Breast epithelium (tissue), 4 donors: ENCODE results near the gene NCAPD3. TPM values are rescaled to one million over a fixed set of nuclear protein-coding genes. Genes with fewer than 3 reads are reported as not detected.

Experiments used
- DNase-seq, 2 donors: peaks; one replicate each; pipeline ENCODE4 v3.0.0-alpha.2; 2019; ENCODE audit warnings: low spot score in 2 of 2
- H3K27ac ChIP-seq, 2 donors: fragments of 200-600 bp; sonication (generic) in 1 of 2; one replicate each; pipeline ENCODE4 v1.5.1; 2016 to 2019; ENCODE audit warnings: mild to moderate bottlenecking in 1 of 2
- H3K27me3 ChIP-seq, 2 donors: fragments of 200-600 bp; sonication (generic) in 1 of 2; one replicate each; pipeline versions ENCODE4 v1.5.1 to v1.6.0; 2017 to 2019; ENCODE audit warnings: control low read depth in 1 of 2, mild to moderate bottlenecking in 1 of 2
- H3K36me3 ChIP-seq: fragments of 200-600 bp; one replicate; pipeline ENCODE4 v1.5.1; 2019
- H3K4me1 ChIP-seq, 2 donors: fragments of 200-600 bp; sonication (generic); one replicate each; pipeline ENCODE4 v1.5.1; 2016 to 2019; ENCODE audit warnings: control low read depth in 1 of 2
- H3K4me3 ChIP-seq, 3 donors: fragments of 200-600 bp; sonication (generic); 1 replicate in 2 of 3; 2 replicates in 1 of 3; pipeline ENCODE4 v1.5.1; 2016 to 2019; ENCODE audit warnings: mild to moderate bottlenecking in 3 of 3, moderate library complexity in 2 of 3
- H3K9me3 ChIP-seq, 2 donors: fragments of 200-600 bp; sonication (generic) in 1 of 2; one replicate each; pipeline ENCODE4 v1.5.1; 2016 to 2019; ENCODE audit warnings: control low read depth in 1 of 2
- POLR2A ChIP-seq: fragments of 450-650 bp; IDR thresholded peaks from one replicate; pipeline ENCODE4 v1.6.1; 2016; ENCODE audit warnings: antibody characterized with exemption, mild to moderate bottlenecking, moderate library complexity
- POLR2AphosphoS5 ChIP-seq, 3 donors: sonication (generic); formaldehyde crosslinking; IDR thresholded peaks; one replicate each; pipeline ENCODE4 v1.6.1; 2017; ENCODE audit warnings: antibody characterized with exemption in 3 of 3
- intact Hi-C: fragments of 100-400 bp; cut with DNase I; formaldehyde crosslinking; loops from one replicate; pipeline ENCODE4 v1.15.1; 2023; ENCODE audit warnings: low total_unique reads
- total RNA-seq, 3 donors: library from RNA; depleted of rRNA; stranded (reverse); fragments of >200 nt; gene quantifications; one replicate each; pipeline ENCODE4 v1.1.0, GENCODE V29; 2016
- TF ChIP-seq, protein P1 (sequence below), 3 donors: fragments of 450-650 bp; IDR thresholded peaks; one replicate each; pipeline ENCODE4 v1.5.1; 2016 to 2017; ENCODE audit warnings: antibody characterized with exemption in 3 of 3, mild to moderate bottlenecking in 3 of 3, moderate library complexity in 3 of 3

The NCAPD3 gene
- total RNA-seq, 3 donors from 2014 or later: 12.0 to 16.5 (median 12.1) TPM

DNA sequence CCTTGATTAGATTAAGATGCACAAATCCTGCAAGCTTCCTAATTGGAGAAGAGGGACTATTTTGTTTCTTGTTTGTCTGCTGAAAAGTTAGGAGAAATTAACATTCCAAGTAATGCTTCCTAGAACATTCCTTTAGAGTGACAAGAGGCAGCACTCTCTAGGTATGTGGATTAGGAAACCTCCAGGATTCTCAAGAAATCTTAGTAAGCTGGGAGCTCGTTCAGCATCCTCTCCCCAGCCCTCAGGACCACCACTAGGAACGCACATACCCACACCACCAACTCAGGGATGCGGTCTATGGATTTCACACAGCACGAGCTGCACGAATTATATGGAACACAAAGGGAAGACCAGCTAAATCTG, 52.9 kb downstream of the NCAPD3 start:
- no peaks in the 10 kb centered on the region for H3K27me3 ChIP-seq
- intact Hi-C loops: no loop called here
- no peaks in the 10 kb centered on the region for H3K36me3 ChIP-seq
- TF ChIP-seq, protein P1, sequence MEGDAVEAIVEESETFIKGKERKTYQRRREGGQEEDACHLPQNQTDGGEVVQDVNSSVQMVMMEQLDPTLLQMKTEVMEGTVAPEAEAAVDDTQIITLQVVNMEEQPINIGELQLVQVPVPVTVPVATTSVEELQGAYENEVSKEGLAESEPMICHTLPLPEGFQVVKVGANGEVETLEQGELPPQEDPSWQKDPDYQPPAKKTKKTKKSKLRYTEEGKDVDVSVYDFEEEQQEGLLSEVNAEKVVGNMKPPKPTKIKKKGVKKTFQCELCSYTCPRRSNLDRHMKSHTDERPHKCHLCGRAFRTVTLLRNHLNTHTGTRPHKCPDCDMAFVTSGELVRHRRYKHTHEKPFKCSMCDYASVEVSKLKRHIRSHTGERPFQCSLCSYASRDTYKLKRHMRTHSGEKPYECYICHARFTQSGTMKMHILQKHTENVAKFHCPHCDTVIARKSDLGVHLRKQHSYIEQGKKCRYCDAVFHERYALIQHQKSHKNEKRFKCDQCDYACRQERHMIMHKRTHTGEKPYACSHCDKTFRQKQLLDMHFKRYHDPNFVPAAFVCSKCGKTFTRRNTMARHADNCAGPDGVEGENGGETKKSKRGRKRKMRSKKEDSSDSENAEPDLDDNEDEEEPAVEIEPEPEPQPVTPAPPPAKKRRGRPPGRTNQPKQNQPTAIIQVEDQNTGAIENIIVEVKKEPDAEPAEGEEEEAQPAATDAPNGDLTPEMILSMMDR (IDR thresholded peaks at IDR 0.05): no peak
- TF ChIP-seq POLR2AphosphoS5 (IDR thresholded peaks at IDR 0.05): no peak
- H3K4me3 ChIP-seq: no peak overlapping the region
- no peak overlapping the region for H3K27ac ChIP-seq
- no peaks in the 10 kb centered on the region for H3K4me1 ChIP-seq
- no peaks in the 10 kb centered on the region for H3K9me3 ChIP-seq
- no peak for DNase-seq

DNA sequence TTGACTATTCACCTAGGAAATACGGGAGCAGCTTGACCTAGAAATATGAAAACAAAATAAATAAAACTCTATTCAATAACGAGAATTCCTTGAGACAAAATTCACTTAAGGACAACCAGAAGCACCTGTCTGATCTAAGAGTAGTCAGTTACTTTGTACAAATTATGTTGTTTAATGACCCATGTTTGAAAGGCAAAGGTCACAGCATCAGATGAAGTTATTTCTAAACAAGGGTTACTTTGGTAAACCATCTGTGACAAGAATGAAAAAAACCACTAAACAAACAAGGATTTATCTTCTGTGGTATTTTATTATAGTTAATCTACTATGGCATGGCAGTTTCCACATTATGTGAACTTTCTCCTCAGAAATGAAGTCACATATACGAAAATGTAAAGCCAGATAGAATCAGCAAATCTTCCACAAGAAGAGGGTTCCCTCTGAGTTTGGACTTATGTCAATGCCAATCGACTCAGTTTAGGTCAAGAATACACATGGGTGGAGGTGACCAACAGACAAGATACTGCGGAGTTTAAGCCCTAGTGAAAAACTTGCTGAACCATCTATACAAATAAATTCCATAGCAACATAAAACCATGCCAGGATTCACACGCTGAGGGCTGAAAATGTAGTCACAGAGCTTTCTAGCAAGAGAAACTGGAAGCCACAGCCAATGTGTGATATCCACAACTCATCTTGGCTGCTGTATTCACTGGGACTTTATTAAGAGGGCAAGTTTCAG, 53.4 kb downstream of the NCAPD3 start:
- TF ChIP-seq POLR2AphosphoS5 (IDR thresholded peaks at IDR 0.05) (no peak), POLR2A (no peak)
- TF ChIP-seq, protein P1 (IDR thresholded peaks at IDR 0.05): no peak
- Histone ChIP-seq H3K4me3 (no peak overlapping the region), H3K27ac (no peak overlapping the region), H3K9me3 (no peaks in the 10 kb centered on the region), H3K36me3 (no peaks in the 10 kb centered on the region), H3K27me3 (no peaks in the 10 kb centered on the region), H3K4me1 (no peaks in the 10 kb centered on the region)
- DNase-seq: no peak
- intact Hi-C loops: no loop called here

DNA sequence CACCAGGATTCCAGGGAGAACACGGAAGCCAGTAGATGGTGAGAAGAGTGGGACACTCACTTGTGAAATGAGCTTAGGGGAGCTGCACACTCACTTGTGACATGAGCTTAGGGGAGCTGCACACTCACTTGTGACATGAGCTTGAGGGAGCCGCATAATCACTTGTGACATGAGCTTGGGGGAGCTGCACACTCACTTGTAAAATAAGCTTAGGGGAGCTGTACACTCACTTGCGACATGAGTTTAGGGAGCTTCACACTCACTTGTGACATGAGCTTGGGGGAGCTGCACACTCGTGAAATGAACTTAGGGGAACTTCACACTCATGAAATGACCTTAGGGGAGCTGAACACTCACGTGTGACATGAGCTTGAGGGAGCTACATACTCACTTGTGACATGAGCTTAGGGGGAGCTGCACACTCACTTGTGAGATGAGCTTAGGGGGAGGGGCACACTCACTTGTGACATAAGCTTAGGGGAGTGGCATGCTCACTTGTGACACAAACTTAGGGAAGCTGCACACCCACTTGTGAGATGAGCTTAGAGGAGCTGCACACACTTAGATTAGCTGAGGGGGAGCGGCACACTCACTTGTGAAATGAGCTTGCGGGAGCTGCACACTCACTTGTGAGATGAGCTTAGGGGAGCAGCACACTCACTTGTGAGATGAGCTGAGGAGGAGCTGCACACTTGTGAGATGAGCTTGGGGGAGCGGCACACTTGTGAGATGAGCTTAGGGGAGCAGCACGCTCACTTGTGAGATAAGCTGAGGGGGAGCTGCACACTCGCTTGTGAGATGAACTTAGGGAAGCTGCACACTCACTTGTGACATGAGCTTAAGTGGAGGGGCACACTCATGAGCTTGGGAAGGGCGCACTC, 59.0 kb downstream of the NCAPD3 start:
- DNase-seq: no peak
- Histone ChIP-seq H3K36me3 (no peaks in the 10 kb centered on the region), H3K4me3 (no peak overlapping the region), H3K27ac (no peak overlapping the region), H3K27me3 (no peaks in the 10 kb centered on the region), H3K9me3 (no peaks in the 10 kb centered on the region), H3K4me1 (no peaks in the 10 kb centered on the region)
- intact Hi-C loops: no loop called here
- TF ChIP-seq, protein P1 (IDR thresholded peaks at IDR 0.05): no peak
- TF ChIP-seq POLR2AphosphoS5 (IDR thresholded peaks at IDR 0.05) (no peak), POLR2A (no peak)

DNA sequence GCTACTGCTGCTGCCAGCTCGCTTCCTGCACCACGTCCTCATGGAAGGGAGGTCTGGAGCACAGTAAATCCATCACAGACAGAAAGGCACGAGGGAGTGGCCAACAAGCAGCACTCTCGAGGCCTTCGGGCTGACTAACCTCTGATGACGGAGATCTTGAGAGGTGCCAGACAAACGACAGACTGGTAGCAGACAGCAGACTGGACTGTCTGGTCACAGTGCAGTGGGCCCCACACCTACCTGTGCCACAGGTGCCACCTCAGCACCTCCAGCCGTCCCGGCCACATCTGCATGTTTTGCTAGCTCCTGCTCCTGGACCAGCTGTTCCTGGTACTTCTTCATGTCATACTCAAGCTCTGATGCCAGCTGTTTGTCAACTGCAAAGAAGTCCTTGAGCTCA, 64.1 kb downstream of the NCAPD3 start:
- no peak for DNase-seq
- TF ChIP-seq, protein P1 (IDR thresholded peaks at IDR 0.05): no peak
- TF ChIP-seq POLR2AphosphoS5 (IDR thresholded peaks at IDR 0.05) (no peak), POLR2A (no peak)

DNA sequence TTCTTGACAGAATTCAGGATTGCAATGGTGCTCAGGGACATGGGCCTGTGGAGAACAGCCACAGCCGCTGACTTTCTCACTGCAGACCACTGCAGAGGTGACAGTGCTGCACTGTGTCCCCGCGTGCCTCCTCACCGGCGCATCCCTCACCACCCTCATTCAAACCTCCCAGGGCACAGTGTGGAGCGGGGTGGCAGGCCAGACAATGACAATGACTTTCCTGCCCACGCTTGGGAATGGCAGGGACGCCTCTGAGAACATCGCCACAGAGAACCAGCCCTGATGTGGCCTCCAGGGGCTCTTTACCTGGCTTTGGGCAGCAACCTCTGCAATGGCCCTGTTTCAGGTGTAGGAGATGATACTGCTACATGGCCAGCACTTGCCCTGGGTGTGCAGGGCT, 65.7 kb downstream of the NCAPD3 start:
- intact Hi-C loops: no loop called here
- no peak overlapping the region for H3K27ac ChIP-seq
- no peak for DNase-seq
- no peaks in the 10 kb centered on the region for H3K4me1 ChIP-seq
- H3K4me3 ChIP-seq: no peak overlapping the region
- TF ChIP-seq, protein P1 (IDR thresholded peaks at IDR 0.05): no peak
- TF ChIP-seq POLR2A (no peak), POLR2AphosphoS5 (IDR thresholded peaks at IDR 0.05) (no peak)
- H3K9me3 ChIP-seq: no peaks in the 10 kb centered on the region
- no peaks in the 10 kb centered on the region for H3K36me3 ChIP-seq
- no peaks in the 10 kb centered on the region for H3K27me3 ChIP-seq

More for the DNA sequence above, 64.1 kb downstream of the NCAPD3 start:
- Histone ChIP-seq H3K27me3 (no peaks in the 10 kb centered on the region), H3K4me3 (no peak overlapping the region), H3K27ac (no peak overlapping the region), H3K36me3 (no peaks in the 10 kb centered on the region), H3K9me3 (no peaks in the 10 kb centered on the region), H3K4me1 (no peaks in the 10 kb centered on the region)
- intact Hi-C loops: no loop called here
